SKM-1 treated with dmso at 0.1 percent for 144 hours (cell line): Measurements from ENCODE around the gene OR2J1.
"Not testable (repeated sequence)": the region's sequence is repeated elsewhere in the genome, so short reads cannot be mapped to it uniquely, and the experiment has no call there.

ENCODE experiments used
- DNase-seq: peaks from one replicate; lab custom pipeline; 2025; ENCODE audit not compliant: unreplicated experiment; lab: John Stamatoyannopoulos, UW

Gene OR2J1

GRCh38 chr6:29099190-29099589 is at the start of gene OR2J1:
TSS of gene OR2J1 (plus strand) at chr6:29099490. CDS start at chr6:29100943, 1,453 bp downstream.
- no peak for DNase-seq

GRCh38 chr6:29051680-29052079 is 47.6 kb upstream of the OR2J1 start:
- no peak for DNase-seq

DNA sequence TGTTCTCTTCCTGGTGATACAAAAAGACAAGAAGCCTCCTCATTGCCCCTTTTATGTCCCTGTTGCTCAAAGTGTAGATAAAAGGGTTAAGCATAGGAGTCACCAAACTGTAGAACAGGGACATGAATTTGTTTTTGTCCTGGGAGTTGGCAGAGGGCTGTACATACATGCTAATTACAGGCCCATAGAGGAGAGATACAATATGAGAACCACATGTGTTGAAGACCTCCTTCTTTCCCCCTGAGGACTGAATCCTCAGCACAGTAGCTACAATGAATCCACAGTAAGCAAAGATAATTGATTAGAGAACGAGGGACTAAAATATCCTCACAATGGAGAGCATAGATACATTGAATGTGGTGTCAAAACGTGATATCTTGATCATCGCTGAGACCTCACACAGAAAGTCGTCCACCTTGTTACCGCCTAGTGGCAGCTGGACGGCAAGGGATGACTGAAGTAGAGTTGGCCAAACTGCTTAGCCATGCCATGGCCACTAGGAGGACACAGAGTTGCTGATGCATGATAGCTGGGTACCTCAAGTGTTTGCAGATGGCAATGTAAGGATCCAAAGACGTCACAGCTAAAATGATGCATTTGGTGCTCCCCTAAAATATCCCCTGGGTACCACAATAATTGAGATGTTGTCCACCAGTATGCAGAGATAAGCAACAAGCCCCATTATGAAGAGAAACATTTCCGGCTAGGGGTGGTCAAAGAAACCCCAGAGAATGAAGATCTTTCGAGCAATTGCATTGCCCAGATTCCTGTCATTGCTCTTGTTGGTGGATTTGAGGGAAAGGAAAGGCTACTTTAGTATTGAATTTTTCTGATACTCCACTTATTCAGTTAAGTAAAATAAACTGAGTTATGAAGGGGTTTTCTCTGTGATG is 27.2 kb upstream of the OR2J1 start:
- DNase-seq, result peak; percentile 61

DNA sequence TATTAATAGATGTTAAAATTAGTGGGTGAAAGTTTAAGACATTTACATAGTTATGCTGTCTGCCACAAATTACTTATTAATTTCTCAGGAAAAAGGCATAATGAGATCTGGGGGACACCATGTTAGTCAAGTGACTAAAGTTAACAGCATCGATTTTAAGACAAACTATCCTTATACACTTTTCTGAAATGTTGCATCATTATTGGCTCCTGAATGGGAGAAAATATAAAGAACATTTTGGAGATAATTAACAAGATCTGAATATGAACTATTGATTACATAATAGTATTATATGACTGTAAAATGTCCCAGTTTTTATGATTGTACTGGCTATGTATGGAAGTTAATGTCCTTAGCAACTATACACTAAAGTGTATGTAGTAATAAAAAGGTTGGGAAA is 20.1 kb upstream of the OR2J1 start:
- DNase-seq, result no peak

DNA sequence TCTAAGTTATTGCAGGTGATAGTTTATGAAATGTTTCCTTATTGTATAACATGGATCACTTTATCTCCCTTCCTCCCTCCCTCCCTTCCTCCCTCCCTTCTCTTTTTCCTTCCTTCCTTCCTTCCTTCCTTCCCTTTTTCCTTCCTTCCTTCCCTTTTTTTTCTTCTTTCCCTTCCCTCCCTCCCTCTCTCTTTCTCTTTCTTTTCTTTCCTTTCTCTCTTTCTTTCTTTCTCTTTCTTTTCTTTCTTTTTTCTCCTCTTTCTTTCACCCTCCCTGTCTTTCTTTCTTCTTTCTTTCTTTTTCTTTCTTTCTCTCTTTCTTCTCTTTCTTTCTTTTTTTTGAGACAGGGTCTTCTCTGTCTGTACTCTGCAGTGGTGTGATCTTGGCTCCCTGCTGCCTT is 18.0 kb upstream of the OR2J1 start:
- DNase-seq, result no peak

- no peak for DNase-seq
Observed at GRCh38 chr6:29082457-29082856, 16.8 kb upstream of the OR2J1 start.

- DNase-seq, result no peak
Observed at GRCh38 chr6:29087213-29087612, 12.1 kb upstream of the OR2J1 start, which contains the start of gene OR2B3. TSS of gene OR2B3 (minus strand) at chr6:29087313. CDS start at chr6:29087248, 65 bp downstream.

DNA sequence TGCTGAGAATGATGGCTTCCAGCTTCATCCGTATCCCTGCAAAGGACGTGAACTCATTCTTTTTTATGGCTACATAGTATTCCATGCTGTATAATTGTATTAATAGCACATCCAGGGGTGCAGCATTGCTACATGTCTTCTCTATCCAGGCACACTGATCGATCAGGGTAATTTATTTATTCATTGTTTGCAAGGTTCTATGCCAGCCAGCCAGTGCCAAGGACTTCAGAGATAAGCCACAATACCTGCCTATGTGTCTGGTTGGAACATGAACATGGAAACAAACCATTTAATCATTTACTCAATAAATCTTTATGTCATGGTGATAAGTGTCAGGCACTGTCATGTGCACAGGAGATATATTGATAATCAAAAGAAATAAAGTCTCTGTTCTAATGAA is 6.3 kb upstream of the OR2J1 start:
- DNase-seq, result no peak

- no peak for DNase-seq
Observed at GRCh38 chr6:29097803-29098202, 1.5 kb upstream of the OR2J1 start.

- DNase-seq, result no peak
Observed at GRCh38 chr6:29107758-29108157, 8.5 kb downstream of the OR2J1 start, which contains the start of gene OR2J3. TSS of gene OR2J3 (plus strand) at chr6:29108058. CDS start at chr6:29111891, 3,833 bp downstream.

DNA sequence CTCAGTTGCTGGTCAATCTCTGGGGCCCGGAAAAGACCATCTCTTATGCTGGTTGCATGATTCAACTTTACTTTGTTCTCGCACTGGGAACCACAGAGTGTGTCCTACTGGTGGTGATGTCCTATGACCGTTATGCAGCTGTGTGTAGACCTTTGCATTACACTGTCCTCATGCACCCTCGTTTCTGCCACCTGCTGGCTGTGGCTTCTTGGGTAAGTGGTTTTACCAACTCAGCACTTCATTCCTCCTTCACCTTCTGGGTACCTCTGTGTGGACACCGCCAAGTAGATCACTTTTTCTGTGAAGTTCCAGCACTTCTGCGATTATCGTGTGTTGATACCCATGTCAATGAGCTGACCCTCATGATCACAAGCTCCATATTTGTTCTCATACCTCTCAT is 12.8 kb downstream of the OR2J1 start:
- DNase-seq, result no peak

DNA sequence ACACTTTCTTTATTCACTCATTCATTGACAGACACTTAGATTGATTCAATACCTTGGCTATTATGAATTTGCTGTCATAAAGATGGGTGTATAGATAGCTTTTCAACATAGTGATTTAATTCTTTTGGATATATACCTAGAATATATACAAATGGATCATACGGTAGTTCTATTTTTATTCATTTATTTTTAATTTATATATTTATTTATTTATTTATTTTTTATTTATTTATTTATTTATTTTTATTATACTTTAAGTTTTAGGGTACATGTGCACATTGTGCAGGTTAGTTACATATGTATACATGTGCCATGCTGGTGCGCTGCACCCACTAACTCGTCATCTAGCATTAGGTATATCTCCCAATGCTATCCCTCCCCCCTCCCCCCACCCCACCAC is 15.7 kb downstream of the OR2J1 start:
- not testable (repeated sequence) for DNase-seq

- DNase-seq, result no peak
Observed at GRCh38 chr6:29129326-29130012, 30.2 kb downstream of the OR2J1 start.

- DNase-seq, result no peak
Observed at GRCh38 chr6:29130644-29131043, 31.4 kb downstream of the OR2J1 start.

GRCh38 chr6:29131691-29132090 is 32.4 kb downstream of the OR2J1 start:
- DNase-seq, result no peak

- no peak for DNase-seq
Observed at GRCh38 chr6:29137724-29138123, 38.4 kb downstream of the OR2J1 start.

- no peak for DNase-seq
Observed at GRCh38 chr6:29141606-29142005, 42.3 kb downstream of the OR2J1 start.

DNA sequence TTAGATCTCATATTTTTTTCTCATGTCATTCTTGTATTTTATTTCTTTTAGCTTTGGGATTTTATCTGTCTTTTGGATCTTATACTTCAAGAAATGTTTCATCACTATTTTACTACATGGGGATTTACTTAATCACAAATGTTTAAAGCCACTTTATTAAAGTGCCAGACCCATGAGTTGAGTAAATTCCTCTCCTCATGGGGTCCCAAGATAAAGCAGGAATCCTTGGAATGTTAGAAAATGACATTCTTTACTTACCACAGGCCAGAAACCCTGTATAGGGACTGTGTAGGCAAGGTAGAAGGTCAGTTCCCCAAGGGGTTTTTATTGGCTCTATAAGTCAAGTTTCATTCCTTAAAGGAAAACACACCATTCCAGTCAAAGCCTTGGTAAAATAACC is 43.0 kb downstream of the OR2J1 start:
- no peak for DNase-seq

GRCh38 chr6:29146179-29146578 is 46.9 kb downstream of the OR2J1 start:
- DNase-seq, result no peak

GRCh38 chr6:29147074-29147473 is 47.8 kb downstream of the OR2J1 start:
- no peak for DNase-seq

- DNase-seq, result not testable (repeated sequence)
Observed at GRCh38 chr6:29149444-29149843, 50.2 kb downstream of the OR2J1 start.
